HepG2 (cell line): ENCODE measurements around the gene PARP11.

Experiments
- POLR2AphosphoS5 ChIP-seq: IDR thresholded peaks from 2 replicates; pipeline ENCODE4 v1.6.1; 2012; ENCODE audit warnings: low read depth, low read length
- ZNF580 ChIP-seq: IDR thresholded peaks from 2 replicates; pipeline ENCODE4 v1.6.1; 2016; ENCODE audit warnings: low read depth, borderline replicate concordance

GRCh38 chr12:3802721-3803120, 70.5 kb downstream of the PARP11 start:
- no peak for TF ChIP-seq POLR2AphosphoS5
- TF ChIP-seq ZNF580, result no peak
